ENCODE data around the gene KRT71.

DNA sequence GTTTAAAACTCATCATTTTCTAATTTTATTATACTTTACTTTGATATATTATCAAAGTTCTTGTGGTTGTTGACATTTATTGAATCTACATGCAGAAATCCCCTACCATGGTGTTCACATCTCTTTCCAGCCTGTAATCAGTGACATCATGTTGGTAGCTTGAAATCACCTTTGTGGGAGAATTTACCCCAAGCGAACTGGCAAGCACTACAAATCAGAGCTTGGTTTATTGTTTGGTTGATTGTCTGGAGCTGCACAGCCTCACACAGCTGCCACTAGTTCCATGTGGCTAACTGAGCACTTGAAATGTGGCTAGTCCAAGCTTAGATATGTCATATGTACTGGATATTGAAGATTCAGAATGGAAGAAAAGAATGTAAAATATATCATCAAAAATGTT is 17.4 kb downstream of the KRT71 start:
- TF ChIP-seq, protein P1, sequence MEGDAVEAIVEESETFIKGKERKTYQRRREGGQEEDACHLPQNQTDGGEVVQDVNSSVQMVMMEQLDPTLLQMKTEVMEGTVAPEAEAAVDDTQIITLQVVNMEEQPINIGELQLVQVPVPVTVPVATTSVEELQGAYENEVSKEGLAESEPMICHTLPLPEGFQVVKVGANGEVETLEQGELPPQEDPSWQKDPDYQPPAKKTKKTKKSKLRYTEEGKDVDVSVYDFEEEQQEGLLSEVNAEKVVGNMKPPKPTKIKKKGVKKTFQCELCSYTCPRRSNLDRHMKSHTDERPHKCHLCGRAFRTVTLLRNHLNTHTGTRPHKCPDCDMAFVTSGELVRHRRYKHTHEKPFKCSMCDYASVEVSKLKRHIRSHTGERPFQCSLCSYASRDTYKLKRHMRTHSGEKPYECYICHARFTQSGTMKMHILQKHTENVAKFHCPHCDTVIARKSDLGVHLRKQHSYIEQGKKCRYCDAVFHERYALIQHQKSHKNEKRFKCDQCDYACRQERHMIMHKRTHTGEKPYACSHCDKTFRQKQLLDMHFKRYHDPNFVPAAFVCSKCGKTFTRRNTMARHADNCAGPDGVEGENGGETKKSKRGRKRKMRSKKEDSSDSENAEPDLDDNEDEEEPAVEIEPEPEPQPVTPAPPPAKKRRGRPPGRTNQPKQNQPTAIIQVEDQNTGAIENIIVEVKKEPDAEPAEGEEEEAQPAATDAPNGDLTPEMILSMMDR (IDR thresholded peaks at IDR 0.05), result no peak
- TF ChIP-seq EZH2 (IDR thresholded peaks at IDR 0.05) (no peak), EZH2phosphoT487 (IDR thresholded peaks at IDR 0.05) (no peak)

Measured in neural progenitor cell (in vitro differentiated cells).